GM18520 (cell line): ENCODE results near the gene SIN3A.
"Not testable (repeated sequence)": the region's sequence is repeated elsewhere in the genome, so short reads cannot be mapped to it uniquely, and the experiment has no call there.

Source experiments
- ATAC-seq: cut with Tn5 transposase; IDR thresholded peaks from one replicate; pipeline ENCODE4 v1.9.1; 2021; ENCODE audit not compliant: unreplicated experiment

SIN3A gene

DNA sequence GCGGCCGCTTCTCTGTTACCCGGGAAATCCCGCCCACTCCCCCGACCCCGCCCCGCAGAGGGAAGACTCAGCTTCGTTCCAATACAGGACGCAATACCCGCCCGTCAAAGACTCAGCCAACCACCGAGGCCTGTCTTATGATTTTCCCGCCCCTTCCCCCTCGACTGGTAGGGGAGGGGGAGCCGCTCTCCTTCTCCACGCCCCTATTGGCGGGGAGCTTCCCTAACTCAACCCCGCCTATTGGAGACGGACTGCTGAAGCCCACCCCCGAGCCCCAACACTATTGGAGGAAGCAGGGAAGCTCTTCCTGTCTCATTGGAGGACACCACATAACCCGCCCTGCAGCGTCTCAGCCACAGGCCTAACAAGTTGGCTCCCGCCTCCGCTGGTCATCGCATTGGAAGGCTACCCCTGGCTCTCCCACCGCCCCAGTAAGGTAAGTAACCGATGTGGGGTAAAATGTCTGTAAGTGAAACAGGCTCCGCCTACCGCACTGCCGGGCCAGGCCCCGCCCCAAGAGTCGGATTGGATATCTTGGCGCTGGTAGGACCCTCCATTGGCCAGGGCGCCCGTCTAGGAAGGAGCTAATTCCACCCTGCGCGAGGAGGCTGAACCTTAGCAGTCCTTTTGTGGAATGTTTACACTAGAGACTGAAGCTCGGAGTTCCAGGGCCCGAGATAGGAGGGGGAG lies at the start of gene SIN3A:
SIN3A (minus strand) TSS at position 17 of the 690 bp plus-strand sequence. CDS start 21,315 bp downstream, outside the sequence.
- ATAC-seq = peak; percentile 32

DNA sequence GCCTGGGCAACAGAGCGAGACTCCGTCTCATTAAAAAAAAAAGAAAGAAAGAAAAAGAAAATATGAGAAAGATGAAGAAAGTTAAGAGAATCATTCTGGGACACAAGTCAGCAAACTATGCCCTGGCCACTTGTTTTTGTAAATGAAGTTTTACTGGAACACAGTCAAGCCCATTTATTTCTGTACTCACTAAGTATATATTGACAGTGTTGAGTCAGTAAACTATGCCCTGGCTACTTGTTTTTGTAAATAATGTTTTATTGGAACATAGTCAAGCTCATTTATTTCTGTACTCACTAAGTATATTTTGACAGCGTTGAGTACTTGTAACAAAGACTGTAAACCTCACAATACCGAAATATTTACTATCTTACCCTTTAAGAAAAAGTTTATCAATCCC lies 42.2 kb upstream of the SIN3A start:
- ATAC-seq = no peak

DNA sequence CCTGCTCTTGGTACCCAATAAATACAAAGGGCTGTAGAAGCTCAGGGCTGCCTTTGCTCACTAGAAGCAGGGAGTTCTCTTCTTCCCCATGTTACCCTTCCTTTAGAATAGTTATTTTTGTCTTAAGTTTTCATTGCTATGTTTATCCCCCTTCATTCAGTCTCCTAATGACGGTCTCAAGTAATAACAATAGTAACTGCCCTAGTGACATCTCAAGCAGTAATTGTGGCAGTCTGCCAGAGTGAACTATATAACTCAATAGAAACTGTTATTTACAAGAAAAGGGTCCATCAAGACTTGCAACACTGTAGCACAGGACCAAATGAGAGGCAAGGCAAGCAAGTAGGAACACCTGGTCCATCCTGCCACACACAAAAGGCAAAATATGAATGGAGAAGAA lies 32.5 kb upstream of the SIN3A start:
- no peak for ATAC-seq

DNA sequence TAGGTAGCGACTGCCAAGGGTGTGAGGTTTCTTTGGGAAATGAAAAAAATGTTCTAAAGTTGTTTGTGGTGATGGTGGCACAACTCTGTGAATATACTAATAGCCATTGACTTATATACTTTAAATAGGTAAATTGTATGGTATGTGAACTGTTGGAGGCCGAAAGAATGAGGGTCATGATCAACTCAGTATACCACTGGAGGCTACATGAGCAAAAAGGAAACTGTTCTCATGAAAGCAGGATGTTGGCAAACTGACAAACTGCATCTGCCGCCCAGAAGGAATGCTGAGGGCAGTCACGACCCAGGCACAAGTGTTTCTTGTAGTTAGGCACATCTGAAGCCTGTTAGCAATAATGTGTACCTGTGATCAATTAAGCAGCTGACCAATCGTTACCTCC lies 32.1 kb upstream of the SIN3A start:
- ATAC-seq = not testable (repeated sequence)

DNA sequence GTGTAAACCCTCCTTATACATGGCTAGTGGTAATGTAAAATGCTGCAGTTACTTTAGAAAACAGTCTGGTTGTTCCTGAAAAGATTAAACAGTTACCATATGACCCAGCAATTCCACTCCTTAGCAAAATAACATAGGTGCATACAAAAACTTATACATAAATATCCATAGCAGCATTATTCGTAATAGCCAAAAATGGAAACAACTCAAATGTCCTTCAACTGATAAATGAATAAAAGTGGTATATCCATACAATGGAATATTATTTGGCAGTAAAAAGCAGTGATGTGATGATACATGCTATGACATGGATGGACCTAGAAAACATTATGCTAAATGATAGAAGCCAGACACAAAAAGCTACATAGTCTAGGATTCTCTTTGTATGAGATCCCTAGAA lies 31.6 kb upstream of the SIN3A start:
- no peak for ATAC-seq

DNA sequence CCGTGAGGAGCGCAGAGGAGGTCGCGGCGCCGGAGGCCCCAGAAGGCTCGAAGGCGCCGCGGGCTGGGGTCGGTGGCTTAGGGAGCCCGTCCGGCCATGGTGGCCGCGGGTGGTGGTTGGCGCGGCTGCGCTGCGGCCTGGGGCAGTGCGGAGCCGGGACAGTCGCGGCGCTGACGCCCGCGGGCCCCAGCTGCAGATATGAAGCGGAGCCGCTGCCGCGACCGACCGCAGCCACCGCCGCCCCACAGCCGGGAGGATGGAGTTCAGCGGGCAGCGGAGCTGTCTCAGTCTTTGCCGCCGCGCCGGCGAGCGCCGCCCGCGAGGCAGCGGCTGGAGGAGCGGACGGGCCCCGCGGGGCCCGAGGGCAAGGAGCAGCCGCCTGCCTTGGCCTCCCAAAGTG lies 29.0 kb upstream of the SIN3A start:
- not testable (repeated sequence) for ATAC-seq

DNA sequence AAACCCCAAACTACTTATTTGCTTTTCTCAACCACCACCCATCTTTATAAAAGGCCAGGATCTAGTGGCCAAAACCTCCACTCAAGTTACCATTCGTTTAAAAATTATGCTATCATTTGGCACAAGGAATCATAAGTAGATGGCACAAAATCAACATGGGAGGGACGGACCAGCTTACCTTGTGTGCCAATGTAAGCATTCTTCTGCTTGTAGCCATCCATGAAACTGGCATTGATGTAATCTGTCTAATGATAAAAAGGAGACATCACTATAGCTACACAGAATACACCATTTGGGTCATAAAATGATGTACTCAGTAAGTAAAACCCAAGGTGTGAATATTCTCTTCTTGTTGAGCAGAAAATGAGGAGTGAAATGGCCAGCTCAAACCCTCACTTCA lies 28.2 kb upstream of the SIN3A start:
- ATAC-seq = no peak

DNA sequence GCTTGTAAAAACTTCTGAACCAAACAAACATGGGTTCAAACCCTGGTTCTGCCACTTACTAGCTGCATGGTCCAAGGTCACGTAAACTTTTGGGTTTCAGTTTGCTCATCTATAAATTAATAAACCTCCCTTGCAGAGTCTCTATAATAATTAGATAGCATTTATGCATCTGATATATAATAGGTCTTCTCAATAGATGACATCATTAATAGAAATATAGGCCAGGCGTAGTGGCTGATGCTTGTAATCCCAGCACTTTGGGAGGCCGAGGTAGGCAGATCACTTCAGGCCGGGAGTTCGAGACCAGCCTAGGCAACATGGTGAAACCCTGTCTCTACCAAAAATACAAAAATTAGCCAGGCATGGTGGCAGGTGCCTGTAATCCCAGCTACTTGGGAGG lies 25.6 kb upstream of the SIN3A start:
- ATAC-seq = not testable (repeated sequence)

DNA sequence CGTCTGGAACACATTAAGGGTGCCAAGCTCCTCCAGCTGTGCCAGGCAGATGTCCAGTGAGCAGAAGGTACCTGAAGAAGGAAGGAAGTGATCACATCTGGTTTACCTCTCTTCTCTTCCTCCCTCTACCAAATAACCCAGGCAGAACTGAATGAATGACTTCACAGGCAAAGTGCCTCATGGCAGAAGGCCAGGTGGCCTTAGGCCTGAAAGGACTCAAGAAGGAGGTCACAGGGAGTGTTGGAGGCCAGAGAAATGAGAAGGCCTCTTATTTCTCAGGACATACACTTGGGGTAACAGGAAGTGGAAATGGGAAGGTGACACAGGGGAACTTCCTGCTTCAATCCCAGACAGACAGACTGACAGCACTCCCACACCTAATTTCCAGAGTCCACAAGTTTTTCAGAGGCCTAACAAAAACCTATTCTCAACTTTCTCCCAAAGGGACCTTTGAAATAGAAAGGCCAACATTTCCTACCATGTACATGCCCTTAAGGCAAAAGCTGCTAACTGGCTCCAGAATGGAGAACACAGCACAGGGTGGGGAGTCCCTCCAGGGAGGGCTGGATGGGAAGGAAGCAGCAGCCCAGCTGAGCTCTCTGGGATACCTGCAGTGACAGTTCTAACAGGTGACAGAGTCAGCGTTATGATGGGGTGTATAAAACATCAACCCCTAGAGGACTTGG lies 17.6 kb upstream of the SIN3A start:
- ATAC-seq = no peak

DNA sequence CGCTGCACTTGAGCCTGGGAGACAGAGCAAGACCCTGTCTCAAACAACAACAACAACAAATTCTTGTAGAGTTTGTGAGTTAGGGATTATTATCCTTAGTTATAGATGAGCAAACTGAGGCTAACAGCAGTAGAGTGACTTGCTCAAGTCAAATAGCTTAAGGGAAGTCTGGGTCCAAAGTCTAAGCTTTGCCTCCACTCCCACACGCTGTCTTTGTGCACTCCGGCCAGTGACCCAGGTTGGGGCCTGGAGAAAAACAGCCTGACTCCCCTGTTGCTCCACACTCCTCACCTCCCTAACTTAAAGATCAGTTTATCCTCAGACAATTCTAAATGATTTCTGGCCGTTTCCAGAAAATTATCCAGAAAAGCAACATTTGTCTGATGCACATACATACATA lies 9.2 kb upstream of the SIN3A start:
- ATAC-seq = no peak

DNA sequence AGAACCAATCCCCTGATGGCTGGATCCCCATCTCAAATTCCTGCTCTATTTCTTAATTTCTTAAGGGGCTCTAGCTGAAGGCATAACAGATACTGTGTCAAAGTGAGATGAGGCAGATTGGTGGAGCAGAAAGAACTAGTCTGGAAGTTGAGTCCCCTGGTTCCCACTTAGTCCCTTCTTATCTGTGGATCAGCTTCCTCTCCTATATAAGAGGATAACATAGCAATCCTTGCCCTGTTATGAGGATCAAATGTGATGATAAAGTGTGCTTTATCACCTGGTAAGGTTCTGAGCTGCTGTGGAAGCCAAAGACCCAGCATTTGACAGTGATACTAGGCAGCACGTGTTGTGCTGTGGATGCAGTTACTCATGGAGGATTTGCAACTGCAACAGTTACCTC lies 8.1 kb upstream of the SIN3A start:
- ATAC-seq = no peak

DNA sequence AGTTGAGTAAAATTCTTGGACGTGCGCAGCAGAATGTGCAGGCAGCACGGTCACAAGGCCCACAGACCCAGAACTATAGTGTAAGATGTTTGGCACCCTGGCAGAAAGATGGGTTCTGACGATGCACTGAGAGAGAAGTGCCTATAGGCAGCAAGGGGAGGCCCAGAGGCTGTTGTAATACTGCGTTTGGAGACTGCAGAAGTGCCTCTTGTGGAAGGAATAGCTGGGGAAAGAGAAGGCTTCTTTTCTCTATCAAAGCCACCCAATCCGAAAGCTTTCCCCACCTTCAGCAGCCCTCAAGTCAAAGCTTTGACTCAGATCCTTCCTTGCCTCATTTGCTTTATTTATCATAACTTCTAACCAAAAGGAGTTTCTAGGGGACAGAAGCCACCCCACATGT lies 5.2 kb upstream of the SIN3A start:
- ATAC-seq = no peak

DNA sequence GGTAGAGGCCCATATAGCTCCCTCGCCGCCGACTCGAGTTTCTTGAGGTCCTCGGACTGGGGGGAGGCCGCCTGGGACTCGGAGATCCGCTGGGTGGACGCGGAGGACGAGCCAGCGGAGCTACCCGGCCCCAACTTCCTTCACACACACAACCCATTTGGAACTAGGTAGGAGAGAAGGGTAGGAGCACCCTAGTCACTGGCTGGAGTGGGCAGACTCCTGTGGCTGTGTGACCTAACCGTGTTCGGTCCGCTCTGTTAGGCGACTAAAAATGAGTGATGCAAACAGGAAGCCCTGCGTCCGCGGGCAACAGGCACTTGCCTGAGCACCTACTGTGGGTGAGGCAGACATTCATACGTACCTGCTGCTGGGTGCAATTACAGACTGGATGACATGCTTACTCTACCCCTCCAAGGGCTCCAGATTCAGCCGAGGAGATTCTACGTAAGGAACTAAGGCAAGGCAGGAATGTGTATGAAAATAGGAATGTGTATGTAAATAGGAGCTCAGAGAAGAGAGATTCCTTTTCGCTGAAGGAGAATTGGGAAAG lies 4.6 kb upstream of the SIN3A start:
- ATAC-seq = no peak

DNA sequence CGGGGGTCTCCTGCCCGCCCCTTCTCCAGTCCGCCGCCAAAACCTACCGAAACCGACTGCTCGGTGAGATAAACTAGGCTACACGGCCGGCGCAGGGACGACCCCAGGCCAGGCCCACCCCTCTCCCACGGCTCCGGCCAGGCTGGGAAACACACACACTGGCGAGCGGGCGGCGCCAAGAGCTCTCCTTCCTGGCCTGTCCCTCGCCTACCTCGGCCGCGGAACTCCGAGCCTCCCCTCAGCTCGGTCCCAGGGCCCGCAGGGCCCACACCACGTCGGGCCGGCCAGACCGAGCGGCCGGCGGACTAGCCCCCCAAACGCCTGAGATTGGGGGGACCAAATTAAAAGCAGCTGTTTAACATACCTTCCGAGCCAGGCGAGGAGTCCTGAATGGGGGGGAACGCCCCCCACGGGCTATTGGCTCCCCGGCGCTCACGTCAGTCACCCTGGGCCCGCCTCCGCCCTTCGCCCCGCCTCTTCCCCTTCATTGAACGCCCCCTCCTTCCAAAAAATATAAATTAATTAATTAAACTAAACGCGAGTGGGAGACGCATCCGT lies 4.0 kb upstream of the SIN3A start:
- ATAC-seq = no peak

DNA sequence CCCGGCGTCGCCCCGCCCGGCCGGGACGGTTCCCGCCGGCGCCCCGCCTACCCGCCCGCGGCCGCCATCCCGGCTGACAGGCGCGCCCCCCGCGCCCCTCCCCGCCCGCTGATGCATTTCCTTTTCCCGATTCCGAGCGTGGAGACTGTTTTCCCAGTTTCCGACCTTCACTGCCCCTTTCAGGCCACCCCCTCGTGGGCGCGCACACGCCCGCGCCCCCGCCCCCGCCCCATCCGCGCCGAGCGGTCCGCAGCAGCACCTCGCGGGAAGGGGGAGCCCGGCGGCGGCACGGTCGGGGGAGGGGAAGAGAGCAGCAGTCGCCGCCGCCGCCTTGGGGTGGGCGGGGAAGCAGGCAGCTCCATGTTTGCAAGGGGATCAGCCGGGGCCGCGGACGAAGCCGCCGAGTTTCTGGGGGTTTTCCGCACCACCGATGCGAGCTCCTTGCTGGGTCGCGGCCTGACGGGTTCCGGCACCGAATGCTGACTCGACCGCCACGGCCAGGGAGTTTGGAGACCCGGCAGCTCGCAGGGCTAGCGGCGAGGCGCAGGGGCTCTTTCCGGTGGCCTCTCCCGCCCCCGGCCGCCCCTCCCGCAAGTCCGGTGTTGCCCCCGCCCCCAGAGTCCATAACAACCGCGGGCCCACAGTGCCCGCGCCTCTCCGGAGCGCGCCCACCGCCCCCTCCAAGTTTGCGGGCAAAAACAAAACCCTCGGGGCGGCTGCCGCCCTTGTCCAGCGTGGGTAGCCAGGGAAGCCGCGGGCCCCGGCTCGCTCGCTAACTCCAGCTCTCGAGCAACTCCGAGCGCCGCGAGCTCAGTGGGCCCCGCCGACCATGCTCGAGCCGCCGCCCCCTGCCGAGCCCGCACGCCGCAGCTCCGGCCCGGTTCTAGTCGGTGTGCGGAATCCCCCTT lies 3.2 kb upstream of the SIN3A start:
- ATAC-seq = no peak

DNA sequence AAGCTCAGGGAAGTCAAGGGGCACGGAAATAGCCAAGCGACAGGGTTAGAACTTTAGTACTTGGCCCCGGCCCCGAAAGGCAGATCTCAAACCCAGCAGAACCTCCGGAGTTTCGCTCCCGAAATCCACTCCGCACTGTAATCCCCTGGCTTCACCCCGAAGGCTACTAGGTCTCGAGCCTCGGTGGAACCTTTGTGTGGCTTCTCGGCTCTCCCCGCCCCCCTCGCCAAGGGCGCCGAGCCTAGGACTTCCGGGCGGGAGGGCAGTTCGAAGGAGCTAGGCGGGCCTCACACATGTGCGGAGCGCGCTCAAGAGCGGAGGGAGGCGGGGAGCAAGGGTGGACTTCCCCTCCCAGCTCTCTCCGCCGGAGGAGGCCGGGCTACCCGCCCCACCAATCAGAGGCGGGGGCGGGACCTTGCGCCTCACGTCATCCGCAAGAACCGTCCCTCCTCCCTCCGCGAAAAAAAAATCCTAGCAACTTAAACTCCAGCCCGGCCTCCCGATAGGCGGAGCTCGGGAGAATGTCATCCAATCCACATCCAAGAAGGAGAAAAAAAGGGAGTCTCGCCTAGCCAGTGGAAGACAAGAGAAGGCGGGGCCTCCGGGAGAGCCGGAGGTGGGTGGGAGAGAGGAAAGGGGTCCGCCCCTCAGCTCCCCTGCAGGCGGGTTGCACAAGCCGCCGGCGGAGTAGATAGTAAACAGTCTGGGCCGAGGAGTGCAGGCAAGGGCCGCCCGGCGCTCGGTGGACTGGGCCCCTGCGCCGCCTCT lies 2.4 kb upstream of the SIN3A start:
- peak; percentile 30 for ATAC-seq

DNA sequence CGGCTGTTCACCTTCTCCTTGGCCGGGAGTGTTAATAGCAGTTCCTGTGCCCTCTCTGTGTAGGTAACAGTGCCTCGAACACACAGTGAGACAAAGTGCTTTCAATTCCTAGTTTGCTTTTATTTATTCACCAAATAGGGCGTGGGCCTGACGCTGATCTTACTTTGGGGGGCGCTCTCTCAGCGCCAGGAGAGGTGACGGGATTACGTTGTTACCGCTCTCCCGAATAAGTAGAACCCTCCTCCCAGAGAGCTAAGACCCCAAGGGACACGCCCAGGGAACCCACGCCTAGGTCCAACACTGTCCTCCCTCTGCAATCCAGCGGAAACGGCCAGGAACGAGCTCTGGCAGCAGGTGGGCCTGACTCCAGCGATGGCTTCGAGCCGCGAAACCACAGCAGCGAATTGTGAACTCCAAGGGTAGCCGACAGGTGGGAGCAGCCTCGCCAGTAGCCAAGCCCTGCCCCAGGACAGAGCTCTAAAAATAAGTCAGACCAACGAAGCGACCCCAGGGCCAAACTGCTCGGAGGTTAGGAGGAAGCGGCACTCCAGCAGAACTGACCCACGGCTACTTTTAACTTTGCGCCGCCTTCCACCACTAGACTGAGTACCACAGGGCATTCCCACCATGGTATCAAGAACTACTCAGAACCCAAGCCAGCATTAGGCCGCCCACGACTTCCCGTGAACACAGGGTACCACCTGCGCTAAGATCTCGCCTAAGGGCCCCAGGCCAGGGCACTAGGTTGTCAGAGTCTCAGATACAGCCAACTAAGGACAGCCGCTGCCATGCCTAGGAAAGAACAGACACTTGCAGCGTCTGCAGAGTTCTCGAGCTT lies 1.6 kb upstream of the SIN3A start:
- no peak for ATAC-seq

DNA sequence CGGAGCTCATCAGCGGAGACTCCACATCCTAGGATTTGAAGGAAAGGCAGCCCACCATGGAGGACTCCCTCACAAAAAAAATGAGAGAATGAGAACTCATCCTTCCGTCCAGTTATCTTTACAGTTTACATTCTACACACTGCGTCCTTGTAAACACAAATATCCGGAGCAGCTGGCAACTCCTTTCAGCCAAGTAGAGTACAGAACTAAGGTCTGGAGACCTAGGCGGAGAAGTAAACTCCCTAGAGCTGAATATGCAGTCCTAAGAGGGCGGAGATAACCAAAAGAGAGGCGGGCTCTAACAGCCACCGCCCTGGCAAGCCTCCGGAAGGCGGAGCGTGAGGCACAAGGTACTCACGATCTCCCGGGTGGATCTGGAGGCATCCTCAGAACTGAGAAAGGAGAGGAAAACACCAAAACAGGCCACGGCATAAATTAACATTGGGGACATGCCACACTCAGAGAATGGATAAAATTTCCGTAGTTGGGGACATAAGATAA lies 924 bp upstream of the SIN3A start:
- no peak for ATAC-seq

DNA sequence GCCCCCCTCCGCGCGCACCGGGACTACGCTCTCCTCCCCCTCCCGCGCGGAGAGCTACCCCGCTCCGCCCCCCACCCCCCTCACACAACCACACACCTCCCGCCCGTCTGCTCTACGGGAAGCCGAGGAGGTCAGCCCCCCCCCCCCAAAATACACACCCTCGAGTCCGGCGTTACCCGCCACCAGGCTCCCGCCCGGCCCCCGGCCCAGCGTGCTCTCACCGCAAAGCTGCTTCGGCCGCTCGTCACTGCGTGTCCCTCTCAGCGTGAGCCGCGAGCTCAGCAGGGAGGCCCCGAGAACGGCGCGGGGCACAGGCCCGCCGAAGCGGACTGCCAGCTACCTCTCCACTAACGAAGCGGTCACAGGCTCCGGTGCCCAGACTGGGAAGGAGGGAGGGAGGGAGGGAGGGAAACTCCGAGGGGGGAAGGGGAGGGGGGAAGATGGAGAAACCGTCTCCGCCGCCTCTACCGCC lies 252 bp downstream of the SIN3A start:
- no peak for ATAC-seq
